HG03066 (cell line): ENCODE results near the gene AVPI1.
A peak's percentile ranks its signal among the peaks of the same experiment; 100 is the strongest.
"Not testable (repeated sequence)": the region's sequence is repeated elsewhere in the genome, so short reads cannot be mapped to it uniquely, and the experiment has no call there.

Experiments
- ATAC-seq: cut with Tn5 transposase; IDR thresholded peaks from one replicate; pipeline ENCODE4 v1.9.1; 2021; ENCODE audit warnings: low read depth; ENCODE audit not compliant: unreplicated experiment

AVPI1 gene

GRCh38 chr10:97713339-97713825 lies 26.3 kb upstream of the AVPI1 start, which contains the start of gene MARVELD1:
MARVELD1 (plus strand) TSS chr10:97713730; CDS start chr10:97713877, 147 bp downstream.
- no peak for ATAC-seq

DNA sequence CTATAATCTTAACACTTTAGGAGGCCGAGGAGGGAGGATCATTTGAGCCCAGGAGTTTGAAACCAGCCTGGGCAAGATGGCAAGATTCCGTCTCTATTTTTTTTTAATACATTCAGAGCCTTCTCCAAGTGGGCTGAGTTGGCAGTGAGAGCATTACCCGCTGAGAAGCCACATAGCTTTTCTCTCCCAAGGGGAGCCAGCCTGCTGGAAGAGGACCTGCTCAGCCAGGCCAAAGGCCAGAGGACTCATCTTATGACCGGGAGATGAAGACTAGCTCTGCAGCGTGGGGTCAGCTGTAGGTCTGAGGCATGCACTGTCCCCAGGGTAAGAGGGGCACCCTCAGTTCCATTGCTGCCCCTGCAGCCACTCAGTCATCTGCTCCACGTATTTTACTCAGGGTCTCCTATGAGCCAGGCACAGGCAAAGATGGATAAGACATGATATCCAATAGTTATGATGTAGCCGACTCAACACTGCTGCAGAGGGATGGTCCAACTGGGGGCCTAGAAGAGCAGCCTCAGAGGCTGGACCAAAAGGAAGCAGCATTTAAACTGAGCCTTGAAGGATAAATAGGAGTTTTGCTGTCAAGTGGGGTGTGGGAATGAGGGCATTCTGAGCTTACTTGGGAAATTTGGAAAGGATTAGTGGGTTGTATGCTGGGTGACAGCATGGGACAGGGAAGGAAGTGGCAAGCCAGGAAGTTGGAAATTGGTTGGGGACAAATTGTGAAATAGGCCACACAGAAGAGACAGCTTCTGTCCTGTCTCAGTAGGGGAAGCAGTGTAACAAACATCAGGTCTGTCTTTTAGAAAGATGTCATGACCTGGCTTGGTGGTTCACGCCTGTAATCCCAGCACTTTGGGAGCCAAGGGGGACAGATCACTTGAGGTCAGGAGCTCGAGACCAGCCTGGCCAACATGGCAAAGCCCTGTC lies 24.9 kb upstream of the AVPI1 start:
- ATAC-seq = no peak

DNA sequence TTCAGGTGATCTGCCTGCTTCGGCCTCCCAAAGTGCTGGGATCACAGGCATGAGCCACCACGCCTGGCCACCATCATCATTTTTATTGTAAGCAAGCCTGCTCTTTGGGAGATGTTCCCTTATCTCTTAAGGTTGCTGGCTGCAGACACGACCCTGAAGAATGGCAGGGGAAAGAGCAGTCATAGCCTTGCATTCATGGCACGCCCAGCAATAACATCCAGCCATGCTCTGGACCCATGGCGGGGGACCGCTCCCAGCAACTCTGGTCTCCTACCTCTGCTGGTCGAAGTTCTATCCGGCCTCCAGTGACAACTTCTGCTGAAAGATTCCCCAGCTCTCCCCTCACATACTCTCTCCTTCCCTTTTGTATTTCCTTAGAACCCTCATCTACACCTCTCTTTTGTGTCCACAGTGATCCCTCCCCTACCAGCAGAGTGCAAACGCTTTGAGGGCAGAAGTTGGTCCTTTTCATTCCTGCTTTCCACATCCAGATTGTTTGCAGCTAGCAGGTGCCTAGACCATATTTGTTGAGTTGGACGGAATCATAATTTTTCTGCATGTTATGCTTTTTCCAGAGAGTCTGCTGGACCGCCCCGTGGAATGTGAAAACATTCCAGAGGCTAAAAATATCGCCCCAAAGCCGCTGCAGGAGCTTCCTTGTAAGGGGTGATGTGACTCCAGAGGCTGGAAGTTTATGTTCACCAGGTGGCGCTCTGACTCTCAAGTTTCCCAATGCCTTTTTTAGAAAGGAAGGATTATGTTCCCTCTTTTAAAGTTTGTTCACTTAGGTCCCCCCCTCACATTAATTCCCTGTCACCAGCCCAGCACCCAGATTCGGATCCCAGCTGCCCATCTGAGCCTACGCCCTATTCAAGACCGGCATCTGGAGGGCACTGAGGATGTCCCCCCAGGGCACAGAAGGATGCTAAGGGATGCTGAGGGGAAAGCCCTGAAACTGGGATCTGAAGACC lies 22.2 kb upstream of the AVPI1 start:
- ATAC-seq = no peak

DNA sequence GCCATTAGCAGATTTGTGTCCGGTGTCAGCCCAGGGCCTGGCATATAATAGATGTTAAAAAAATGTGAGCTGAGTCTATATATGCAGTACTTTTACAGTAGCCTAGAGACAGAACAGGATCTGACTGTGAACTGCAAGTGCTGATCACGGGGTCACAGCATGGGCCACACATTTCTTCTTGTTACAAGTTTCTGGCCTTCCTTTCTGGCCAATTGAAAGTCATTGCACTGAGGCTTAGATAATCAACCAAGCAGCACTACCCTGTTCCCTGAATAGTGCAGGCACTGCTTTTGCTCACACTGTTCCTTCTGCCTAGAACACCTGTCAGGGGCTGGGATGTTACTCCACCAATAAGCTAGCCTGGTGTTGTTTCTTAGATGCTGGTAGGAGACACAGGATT lies 21.1 kb upstream of the AVPI1 start:
- ATAC-seq = no peak

- no peak for ATAC-seq
These were observed 20.3 kb upstream of the AVPI1 start for GRCh38 chr10:97707134-97707861.

DNA sequence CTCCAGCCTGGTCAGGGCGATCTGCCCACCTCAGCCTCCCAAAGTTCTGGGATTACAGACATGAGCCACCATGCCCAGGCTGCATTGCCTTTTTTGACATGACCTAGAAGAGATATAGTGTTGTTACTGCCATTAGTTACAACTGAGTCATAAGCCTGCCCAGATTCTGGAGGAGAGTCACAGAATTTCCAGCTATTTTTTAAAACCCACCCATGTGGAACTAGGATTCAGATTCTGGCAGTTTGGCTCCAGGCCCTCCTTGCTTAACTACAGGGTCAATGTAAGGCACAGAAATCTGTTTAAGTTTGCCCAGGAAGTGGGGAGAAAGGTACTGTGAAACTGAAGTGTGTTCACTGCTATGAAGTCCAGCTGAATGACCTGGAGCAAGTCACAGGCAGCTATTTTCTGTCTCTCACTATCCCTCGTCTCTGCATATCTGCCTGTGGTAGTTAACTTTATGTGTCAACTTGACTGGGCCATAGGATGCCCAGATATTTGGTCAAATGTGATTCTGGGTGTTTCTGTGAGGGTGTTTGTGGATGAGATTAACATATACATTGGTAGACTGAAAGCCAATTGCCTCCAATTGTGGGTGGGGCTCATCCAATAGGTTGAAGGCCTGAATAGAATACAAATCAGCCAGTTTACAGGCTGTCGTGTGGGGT lies 18.1 kb upstream of the AVPI1 start:
- ATAC-seq = no peak

DNA sequence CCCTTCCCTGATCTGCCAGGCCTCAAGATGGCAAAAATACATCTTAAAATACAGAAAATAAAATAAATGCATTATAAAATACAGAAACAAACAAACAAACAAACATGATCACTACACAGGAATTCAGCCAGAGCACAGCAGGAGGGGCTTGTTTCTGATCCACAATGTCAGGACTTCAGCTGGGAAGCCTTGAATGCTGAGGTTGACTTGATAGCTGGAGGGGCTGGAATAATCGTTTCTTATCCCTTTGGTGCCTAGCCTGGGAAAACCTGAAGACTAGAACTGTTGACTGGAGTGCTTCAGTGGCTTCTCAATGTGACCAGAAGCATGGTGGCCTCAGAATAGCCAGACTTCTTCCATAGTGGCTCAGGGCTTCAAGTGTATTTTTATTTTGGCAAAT lies 17.3 kb upstream of the AVPI1 start:
- no peak for ATAC-seq

- ATAC-seq = no peak
These were observed 16.5 kb upstream of the AVPI1 start for GRCh38 chr10:97703398-97704067.

DNA sequence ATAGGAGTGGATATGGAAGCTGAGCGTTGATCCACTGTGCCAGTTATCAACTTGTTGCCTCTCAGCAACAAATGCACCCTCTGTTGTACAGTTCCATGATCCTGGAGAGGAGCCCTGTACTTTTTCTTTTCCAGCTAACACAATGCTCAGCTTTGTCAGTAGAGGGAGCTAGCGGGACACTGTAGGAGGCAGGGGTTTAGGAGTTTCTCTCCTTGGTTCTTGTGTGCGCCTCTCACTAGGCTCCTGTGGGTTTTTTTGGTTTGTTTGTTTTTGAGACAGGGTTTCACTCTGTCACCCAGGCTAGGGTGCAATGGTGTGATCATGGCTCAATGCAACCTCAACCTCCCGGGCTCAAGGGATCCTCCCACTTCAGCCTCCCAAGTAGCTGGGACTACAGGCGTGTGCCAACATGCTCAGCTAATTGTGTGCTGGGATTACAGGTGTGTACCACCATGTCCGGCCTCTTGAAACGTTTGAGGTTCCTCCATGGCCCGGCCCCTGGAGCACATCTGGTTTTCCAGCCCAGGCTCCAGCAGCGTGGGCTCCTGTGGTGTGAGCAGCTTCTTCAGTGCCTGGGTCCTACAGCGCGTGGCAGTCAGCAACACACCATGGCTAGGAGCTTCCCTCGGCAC lies 14.5 kb upstream of the AVPI1 start:
- ATAC-seq = peak; percentile 73

DNA sequence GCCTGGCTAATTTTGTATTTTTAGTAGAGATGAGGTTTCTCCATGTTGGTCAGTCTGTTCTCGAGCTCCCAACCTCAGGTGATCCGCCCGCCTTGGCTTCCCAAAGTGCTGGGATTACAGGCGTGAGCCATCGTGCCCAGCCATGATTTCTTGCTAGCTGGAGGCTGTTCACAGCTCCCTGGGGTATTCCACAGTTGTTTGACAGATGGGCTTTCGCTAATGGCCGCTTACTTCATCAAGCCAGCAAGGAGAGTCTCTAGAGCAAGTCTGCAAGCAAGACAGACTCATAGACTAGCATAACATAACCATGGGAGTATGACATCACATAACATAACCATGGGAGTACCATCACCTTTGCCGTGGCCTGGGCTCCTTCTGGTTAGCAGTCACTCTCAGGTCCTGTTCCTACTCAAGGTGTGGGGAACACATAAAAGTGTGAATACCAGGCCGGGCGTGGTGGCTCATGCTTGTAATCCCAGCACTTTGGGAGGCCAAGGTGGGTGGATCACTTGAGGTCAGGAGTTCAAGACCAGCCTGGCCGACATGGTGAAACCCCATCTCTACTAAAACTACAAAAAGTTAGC lies 11.1 kb upstream of the AVPI1 start:
- not testable (repeated sequence) for ATAC-seq

DNA sequence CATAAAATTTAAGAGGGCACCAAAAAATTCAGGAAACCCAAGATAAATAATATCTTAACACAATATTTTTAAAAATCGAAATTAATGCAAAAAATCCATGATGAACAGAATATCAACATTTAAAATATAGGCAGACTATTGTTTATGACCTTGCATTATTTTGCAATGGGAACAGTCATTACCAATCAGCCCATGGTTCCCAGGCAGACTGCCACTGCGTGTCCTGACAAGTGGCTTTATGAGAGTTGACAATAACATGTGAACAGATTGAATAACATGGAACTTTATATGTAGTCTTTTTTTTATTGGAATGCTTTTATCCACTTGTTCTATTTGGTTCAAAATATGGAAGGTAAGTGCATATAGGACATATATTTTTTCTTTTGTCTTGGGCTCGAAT lies 3.1 kb upstream of the AVPI1 start:
- ATAC-seq = no peak

- no peak for ATAC-seq
These were observed 2.5 kb upstream of the AVPI1 start for GRCh38 chr10:97689559-97690020.

DNA sequence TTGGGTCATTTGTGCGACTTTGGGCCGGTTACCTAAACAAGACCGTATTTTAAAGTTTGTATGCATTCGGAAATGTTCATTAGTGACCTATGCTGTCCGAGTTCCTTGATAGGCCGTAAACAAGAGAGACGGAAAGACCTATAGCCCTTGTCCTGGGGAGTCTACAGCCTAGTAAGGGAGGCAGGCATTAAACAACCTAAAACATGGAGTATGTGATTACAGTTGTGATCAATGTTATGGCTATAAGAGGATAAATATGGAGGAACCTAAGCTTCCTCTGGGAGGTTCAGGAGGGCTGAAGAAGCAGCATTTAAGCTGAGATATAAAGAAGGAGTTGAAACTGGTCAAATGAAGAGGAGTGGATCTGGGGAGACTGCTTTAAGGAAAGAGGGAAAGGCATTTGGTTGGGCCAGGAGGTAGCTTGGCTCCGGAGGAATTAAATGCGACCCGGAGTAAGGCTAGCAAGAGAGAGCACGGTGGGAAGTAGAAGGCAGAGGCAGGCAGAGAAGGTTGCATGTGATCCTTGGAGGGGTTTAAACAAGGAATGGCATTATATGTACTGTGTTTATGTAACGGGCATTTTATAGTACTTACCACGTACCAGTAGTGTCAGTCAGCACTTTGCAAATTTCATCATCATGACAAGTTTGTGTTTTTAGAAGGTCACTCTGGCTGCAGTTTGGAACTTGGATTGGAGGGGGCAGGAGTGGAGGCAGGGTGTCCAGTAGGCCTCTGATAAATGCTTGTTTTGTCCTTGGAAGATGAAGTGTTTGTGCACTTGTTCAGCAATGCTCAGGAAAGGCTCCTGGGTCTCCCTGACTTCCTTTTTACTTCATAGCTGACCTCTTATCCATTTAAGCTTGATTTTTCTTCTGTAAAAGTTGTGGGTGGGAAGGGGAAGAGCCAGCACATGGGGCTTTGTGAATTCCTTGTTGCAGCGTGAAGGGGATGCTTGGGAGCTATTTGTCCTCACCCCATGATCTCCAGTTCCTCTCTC lies 1.0 kb upstream of the AVPI1 start:
- ATAC-seq = no peak

GRCh38 chr10:97686301-97686961 lies 610 bp downstream of the AVPI1 start:
- ATAC-seq = no peak

DNA sequence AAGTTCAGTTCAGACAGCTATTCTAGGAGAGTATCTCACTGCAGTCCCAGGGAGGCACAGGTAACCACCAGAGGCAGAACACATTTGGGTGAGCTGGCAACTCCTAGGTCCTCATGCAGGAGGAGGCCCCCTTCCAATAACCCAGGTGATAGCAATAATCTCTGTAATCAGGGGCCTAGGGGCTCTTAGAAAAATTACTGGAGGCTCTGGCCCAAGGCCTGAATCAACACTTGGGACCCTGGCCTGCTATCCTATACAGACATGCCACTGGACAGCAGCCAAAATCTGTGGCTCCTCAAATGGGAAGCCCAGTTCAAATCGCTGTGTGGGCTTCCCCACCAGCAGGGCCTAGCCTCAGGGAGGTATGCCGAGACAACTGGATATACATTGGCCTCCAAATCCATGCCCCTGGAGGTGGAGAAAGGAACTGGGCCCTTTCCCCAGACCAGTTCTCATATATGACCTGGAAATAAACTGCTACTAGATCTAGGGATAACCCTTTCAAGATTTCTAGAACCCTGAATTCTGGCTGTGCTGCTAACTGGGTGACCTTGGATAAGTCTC lies 1.6 kb downstream of the AVPI1 start:
- no peak for ATAC-seq

GRCh38 chr10:97684866-97685394 lies 2.1 kb downstream of the AVPI1 start:
- ATAC-seq = no peak
